Stimulated activated CD4-positive, alpha-beta T cell treated with anti-CD3 and anti-CD28 coated beads, Interleukin-4, amount 100 ng/mL, for 24 hours (primary cell): Measurements from ENCODE around the gene BCL2L1.
"Not testable (repeated sequence)": the region's sequence is repeated elsewhere in the genome, so short reads cannot be mapped to it uniquely, and the experiment has no call there.

ENCODE experiments used
- DNase-seq: peaks from one replicate; pipeline ENCODE4 v3.0.0-alpha.2; 2020

The BCL2L1 gene

DNA sequence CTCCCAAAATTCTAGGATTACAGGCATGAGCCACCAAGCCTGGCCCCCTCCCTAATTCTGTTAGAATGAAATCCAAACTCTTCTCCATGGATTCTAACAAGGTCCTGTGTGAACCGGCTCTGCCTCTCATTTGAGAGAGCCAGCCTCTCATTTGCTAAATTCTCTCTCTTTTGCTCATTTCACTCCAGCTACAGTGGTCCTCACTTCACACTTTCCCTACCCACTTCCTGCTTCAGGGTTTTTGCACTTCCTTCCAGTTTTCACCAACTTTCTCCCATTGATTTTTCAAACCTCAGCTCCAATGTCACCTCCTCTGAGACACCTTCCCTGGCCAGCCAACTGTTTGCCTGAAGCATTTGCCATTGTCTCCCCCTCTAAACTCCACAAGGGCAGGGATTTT, 79.8 kb downstream of the BCL2L1 start:
- no peak for DNase-seq

DNA sequence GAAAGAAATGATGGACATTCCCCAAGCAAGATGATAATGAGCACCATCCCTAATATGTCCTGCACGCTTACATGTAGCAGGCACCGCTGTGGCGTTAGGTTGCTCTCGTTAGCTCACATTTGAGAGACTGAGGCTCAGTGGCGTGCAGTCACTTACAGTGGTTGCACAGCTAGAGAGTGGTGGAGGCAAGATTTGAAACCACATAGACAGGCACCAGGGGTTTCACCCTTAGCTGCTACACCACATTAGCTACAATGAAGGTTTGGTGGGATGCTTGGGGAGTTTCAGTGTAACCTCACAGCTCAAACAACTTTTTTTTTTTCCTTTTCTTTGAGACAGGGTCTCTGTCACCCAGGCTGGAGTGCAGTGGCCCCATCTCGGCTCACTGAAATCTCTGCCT, 81.3 kb downstream of the BCL2L1 start:
- no peak for DNase-seq

- DNase-seq: no peak
Measured at GRCh38 chr20:31640259-31640658, 82.4 kb downstream of the BCL2L1 start.

- no peak for DNase-seq
Measured at GRCh38 chr20:31638816-31639215, 83.9 kb downstream of the BCL2L1 start.

GRCh38 chr20:31638317-31638716, 84.4 kb downstream of the BCL2L1 start:
- DNase-seq: no peak

GRCh38 chr20:31637660-31638059, 85.0 kb downstream of the BCL2L1 start, which contains the start of gene COX4I2:
TSS of gene COX4I2 (plus strand) at chr20:31637912. CDS start at chr20:31639018, 1,106 bp downstream.
- no peak for DNase-seq

GRCh38 chr20:31633339-31633914, 89.2 kb downstream of the BCL2L1 start:
- DNase-seq: no peak

DNA sequence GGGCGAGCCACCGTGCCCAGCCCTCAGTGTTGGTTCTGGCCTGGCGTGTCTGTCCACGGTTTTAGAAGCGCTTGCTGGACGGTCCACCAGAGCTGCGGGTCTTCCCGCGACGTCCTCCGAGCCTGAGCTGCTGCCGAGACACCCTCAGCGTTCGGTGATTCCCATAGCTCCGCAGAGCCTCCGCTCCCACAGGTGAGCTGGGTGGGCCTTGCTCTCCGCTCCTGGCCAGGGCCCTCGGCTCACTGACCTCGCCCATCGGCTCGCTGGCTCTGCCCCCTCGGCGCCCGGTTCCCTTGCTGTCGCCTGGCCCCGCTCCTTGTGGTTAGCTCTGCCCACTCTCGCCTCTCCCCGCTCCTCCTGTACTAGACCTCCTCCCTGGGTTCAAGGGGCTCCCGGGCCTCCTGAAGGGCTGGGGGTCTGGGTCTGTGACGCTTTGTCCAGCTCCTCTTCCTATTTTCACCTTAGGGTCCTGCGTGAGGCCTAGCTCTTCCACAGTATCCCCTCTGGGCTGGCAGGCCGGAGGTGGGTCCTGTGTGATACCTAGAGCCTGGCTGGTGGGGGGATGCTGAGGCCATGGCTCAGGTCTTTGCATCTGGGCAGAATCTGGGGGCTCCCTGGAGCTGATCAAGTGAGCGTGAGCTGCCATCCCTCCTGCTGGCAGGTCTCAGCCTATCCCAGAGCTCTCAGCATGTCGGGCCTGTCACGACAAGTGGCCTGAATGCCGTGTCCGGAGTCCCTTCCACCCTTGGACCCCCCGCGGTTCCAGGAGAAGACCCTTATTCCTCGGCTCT, 89.9 kb downstream of the BCL2L1 start:
- DNase-seq: no peak

DNA sequence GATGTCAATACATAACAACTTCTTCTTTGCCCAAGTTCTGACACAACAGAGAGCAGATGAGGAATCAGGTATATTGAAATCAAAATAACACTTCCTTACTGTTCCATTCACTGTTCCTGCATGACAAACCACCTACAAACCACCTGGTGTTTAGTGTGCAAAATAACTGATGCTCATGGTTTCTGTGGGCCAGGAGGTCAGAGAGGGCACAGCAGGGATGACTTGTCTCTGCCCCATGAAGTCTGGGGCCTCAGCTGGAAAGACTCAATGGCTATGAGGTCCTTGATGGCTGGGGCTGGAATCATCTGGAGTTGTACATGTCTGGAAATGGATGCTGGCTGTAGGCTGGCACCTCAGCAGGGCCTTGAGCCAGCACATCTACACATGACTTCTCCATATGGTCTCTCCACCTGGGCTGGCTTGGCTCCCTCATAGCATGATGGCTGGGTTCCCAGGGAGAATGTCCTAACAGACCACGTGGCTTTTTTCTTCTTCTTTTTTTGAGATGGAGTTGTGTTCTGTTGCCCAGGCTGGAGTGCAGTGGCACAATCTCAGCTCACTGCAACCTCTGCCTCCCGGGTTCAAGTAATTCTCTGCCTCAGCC, 92.4 kb downstream of the BCL2L1 start:
- no peak for DNase-seq

DNA sequence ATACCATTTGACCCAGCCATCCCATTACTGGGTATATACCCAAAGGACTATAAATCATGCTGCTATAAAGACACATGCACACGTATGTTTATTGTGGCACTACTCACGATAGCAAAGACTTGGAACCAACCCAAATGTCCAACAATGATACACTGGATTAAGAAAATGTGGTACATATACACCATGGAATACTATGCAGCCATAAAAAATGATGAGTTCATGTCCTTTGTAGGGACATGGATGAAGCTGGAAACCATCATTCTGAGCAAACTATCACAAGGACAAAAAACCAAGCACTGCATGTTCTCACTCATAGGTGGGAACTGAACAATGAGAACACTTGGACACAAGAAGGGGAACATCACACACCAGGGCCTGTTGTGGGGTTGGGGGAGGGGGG, 94.6 kb downstream of the BCL2L1 start:
- DNase-seq: not testable (repeated sequence)

- not testable (repeated sequence) for DNase-seq
Measured at GRCh38 chr20:31626534-31626933, 96.1 kb downstream of the BCL2L1 start.

DNA sequence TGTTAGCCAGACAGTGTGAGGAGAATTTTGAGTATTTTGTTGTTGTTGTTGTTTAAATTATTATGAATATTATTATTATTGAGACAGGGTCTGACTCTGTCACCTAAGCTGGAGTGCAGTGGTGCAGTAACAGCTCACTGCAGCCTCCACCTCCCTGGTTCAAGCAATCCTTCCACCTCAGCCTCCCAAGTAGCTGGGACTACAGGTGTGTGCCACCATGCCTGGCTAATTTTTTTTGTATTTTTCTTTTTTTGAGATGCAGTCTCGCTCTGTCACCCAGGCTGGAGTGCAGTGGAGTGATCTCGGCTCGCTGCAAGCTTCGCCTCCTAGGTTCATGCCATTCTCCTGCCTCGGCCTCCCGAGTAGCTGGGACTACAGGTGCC, 99.6 kb downstream of the BCL2L1 start:
- DNase-seq: not testable (repeated sequence)

- DNase-seq: no peak
Measured at GRCh38 chr20:31620246-31620645, 102.4 kb downstream of the BCL2L1 start.

- no peak for DNase-seq
Measured at GRCh38 chr20:31617432-31618104, 105.1 kb downstream of the BCL2L1 start.

GRCh38 chr20:31615416-31615815, 107.3 kb downstream of the BCL2L1 start:
- no peak for DNase-seq
